PFSK-1 (cell line): ENCODE measurements around the gene MAPK4.

ENCODE experiments used
- POLR2AphosphoS5 ChIP-seq: IDR thresholded peaks from 2 replicates; pipeline ENCODE4 v1.6.1; 2012; ENCODE audit warnings: low read depth, mild to moderate bottlenecking, control low read depth, low read length, moderate library complexity
- SIN3A ChIP-seq: IDR thresholded peaks from 2 replicates; pipeline ENCODE4 v1.6.1; 2012; ENCODE audit warnings: mild to moderate bottlenecking, low read length, moderate library complexity, borderline replicate concordance; ENCODE audit not compliant: insufficient read depth
- TAF1 ChIP-seq: IDR thresholded peaks from 2 replicates; pipeline ENCODE4 v1.6.1; 2012; ENCODE audit warnings: low read length, control low read depth, borderline replicate concordance; ENCODE audit not compliant: insufficient read depth
- TF ChIP-seq, protein P1 (sequence below), 2 experiments: IDR thresholded peaks; 2 replicates each; pipeline versions ENCODE4 v1.6.1 to v1.8.0; 2011 to 2012; ENCODE audit warnings: low read depth in 2 of 2, low read length in 2 of 2, control low read depth in 1 of 2, inconsistent platforms in 1 of 2, mild to moderate bottlenecking in 1 of 2, moderate library complexity in 1 of 2; ENCODE audit not compliant: insufficient read depth in 1 of 2

GRCh38 chr18:50776383-50776782, 216.5 kb downstream of the MAPK4 start:
- TF ChIP-seq, protein P1, sequence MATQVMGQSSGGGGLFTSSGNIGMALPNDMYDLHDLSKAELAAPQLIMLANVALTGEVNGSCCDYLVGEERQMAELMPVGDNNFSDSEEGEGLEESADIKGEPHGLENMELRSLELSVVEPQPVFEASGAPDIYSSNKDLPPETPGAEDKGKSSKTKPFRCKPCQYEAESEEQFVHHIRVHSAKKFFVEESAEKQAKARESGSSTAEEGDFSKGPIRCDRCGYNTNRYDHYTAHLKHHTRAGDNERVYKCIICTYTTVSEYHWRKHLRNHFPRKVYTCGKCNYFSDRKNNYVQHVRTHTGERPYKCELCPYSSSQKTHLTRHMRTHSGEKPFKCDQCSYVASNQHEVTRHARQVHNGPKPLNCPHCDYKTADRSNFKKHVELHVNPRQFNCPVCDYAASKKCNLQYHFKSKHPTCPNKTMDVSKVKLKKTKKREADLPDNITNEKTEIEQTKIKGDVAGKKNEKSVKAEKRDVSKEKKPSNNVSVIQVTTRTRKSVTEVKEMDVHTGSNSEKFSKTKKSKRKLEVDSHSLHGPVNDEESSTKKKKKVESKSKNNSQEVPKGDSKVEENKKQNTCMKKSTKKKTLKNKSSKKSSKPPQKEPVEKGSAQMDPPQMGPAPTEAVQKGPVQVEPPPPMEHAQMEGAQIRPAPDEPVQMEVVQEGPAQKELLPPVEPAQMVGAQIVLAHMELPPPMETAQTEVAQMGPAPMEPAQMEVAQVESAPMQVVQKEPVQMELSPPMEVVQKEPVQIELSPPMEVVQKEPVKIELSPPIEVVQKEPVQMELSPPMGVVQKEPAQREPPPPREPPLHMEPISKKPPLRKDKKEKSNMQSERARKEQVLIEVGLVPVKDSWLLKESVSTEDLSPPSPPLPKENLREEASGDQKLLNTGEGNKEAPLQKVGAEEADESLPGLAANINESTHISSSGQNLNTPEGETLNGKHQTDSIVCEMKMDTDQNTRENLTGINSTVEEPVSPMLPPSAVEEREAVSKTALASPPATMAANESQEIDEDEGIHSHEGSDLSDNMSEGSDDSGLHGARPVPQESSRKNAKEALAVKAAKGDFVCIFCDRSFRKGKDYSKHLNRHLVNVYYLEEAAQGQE (IDR thresholded peaks at IDR 0.05; ENCODE audit: insufficient read depth in 1 of 2, low read depth in 2 of 2, low read length in 2 of 2), result no peak
- TF ChIP-seq TAF1, result no peak
- no peak for TF ChIP-seq POLR2AphosphoS5
- TF ChIP-seq SIN3A, result no peak
